Neuron (in vitro differentiated cells): ENCODE data around the gene UTY.

Experiments used
- H2AFZ ChIP-seq: one replicate; pipeline ENCODE4 v1.6.1; 2013; ENCODE audit warnings: low read depth, mild to moderate bottlenecking, inconsistent platforms, low read length, moderate library complexity
- H3K27me3 ChIP-seq: one replicate; pipeline ENCODE4 v1.6.1; 2013; ENCODE audit warnings: low read length; ENCODE audit not compliant: insufficient read depth
- H3K36me3 ChIP-seq: one replicate; pipeline ENCODE4 v1.6.1; 2013; ENCODE audit warnings: low read length; ENCODE audit not compliant: insufficient read depth
- H3K4me1 ChIP-seq: one replicate; pipeline ENCODE4 v1.6.1; 2013; ENCODE audit warnings: low read length; ENCODE audit not compliant: insufficient read depth
- H3K4me3 ChIP-seq: 2 replicates; pipeline ENCODE4 v1.5.1; 2013; ENCODE audit warnings: mild to moderate bottlenecking, low read length, moderate library complexity
- H3K9me3 ChIP-seq: one replicate; pipeline ENCODE4 v1.6.1; 2013; ENCODE audit warnings: low read length

The UTY gene

DNA sequence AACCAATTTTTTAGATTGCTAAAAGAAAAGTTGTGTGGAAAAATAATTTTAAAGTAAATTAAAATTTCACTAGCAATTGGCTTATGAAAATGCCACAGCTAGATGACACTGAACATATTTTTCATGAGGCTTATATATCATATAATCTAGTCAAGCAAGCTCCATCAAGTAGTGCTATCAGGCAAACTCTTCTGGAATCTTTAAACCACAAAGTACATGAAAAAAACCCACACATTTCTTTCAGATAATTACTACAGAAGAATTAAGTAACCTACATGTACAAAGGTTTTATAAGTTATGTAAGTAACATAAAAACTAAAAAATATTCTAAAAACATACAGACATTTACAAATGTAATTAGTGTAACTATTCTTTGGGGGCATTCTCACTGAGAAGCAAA, 229.4 kb downstream of the UTY start:
- Histone ChIP-seq H3K9me3 (no peaks in the 10 kb centered on the region), H3K36me3 (no peaks in the 10 kb centered on the region), H3K4me3 (no peak overlapping the region), H3K4me1 (no peaks in the 10 kb centered on the region), H2AFZ (no peak overlapping the region), H3K27me3 (no peaks in the 10 kb centered on the region)

DNA sequence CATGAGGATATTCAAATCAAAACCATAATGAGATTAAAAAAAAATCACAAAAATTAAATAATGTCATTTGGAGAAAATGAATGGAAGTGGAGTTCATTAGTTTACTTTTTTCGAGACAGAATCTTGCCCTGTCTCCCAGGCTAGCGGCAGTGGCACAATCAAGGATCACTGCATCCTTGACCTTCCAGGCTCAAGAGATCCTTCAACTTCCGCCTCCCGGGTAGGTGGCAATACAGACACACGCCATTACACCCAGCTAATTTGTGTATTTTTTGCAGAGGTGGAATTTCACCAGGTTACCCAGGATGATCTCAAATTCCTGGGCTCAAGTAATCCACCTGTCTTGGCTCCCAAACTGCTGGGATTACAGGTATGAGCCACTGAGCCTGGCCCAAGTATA, 236.1 kb downstream of the UTY start:
- Histone ChIP-seq H3K4me1 (no peaks in the 10 kb centered on the region), H3K36me3 (no peaks in the 10 kb centered on the region), H3K9me3 (no peaks in the 10 kb centered on the region), H3K4me3 (no peak overlapping the region), H3K27me3 (no peaks in the 10 kb centered on the region), H2AFZ (no peak overlapping the region)

DNA sequence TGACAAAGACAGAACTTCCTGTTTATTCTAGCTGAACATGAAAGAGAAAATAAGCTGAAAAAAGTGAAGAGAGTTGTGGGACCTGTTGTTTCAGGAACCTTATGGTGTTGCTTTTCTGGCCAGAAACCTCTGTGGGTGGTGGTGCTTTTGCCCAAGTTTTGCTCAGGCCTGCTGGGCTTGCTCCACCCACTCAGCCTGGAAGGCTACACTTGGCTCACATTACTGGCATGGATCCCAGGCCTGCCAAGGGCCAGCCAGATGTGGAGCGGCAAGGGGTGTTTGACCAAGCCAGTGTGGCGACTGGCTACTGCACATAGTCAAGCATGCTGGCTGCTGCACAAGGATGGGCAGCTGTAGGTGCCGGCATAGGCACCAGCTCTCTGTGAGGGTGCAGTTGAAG, 245.9 kb downstream of the UTY start:
- Histone ChIP-seq H3K9me3 (no peaks in the 10 kb centered on the region), H3K36me3 (no peaks in the 10 kb centered on the region), H3K27me3 (no peaks in the 10 kb centered on the region), H3K4me1 (no peaks in the 10 kb centered on the region), H2AFZ (no peak overlapping the region), H3K4me3 (no peak overlapping the region)

DNA sequence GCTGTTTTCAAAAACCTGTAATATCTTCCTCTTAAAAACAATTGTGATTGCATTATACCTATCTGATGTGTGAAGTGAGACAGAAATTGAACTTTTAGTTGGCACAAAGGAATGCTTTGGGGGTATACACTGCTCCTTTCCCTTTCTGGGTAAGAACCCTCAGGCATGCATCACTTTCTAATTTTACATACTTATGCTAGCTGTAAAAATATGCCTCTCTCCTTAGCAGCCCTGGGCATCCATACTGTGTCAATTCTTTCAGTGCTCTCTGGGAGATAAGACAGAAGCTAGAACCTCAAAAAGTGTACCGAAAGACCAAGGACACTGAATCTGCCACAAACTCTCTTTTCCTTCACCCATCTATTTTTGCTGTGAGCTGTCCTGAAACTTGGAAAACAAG, 246.7 kb downstream of the UTY start:
- Histone ChIP-seq H3K36me3 (no peaks in the 10 kb centered on the region), H3K9me3 (no peaks in the 10 kb centered on the region), H3K27me3 (no peaks in the 10 kb centered on the region), H3K4me1 (no peaks in the 10 kb centered on the region), H2AFZ (no peak overlapping the region), H3K4me3 (no peak overlapping the region)

DNA sequence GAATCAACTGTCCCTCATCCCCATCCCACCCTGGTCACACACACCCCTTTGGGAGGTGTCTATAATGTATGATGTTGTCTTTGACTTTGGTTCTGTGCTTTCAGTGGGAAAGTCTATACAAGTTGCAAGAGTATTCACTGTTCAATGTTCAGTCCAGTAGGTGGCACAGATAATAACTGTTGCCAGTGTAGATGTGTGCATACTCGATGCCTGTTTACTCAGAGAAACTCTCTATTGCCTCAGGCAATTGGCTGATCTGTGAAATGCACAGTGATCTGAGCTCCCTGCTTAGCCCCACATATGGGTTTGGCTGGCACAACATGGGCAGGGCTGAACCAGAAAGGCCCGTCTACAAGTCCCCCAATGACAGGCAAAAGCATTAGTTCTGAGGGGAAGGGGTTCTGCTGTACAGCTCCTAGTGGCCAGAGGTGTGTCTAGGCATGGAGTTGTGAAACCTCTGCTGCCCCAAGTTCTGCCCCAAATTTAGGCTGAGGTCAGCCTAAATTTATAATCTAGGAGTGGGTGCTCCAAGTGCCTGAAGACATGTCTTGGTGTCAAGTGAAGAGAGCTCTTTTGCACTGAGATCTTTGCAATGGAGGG, 252.4 kb downstream of the UTY start:
- H3K4me3 ChIP-seq, result no peak overlapping the region
- no peaks in the 10 kb centered on the region for H3K36me3 ChIP-seq
- no peaks in the 10 kb centered on the region for H3K9me3 ChIP-seq
- H3K27me3 ChIP-seq, result no peaks in the 10 kb centered on the region
- no peak overlapping the region for H2AFZ ChIP-seq
- H3K4me1 ChIP-seq, result no peaks in the 10 kb centered on the region

DNA sequence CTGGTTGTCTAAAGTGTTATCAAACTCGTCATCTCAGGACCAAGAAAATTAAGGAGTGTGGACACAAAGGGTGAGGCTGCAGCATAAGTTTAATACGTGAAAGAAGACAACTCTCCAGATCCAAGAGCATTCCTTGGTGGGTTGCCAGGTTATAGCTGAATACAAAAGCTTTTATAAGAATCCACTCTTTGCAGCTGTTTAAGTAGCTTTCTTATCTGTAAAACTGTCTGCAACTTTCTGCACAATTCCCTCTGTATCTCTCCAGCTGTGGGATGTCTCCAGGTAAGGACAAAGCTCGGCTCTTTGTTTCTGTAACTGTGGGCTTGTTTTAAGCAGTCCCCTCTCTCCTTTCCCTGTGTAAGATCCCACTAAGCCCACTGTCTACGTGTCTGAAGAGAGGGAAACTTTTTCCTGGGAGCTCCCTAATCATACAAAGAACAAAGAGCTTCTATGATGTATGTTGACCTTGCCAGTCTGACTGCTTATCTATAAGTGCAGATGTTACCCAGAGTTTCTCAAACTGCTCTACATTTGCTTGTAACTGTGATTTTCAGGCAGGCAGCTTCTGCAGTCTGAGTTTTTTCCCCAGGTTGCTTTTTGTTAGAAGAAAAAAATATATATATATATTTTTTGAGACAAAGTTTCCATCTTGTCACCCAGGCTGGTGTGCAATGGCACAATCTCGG, 268.7 kb downstream of the UTY start:
- Histone ChIP-seq H3K27me3 (no peaks in the 10 kb centered on the region), H3K9me3 (no peaks in the 10 kb centered on the region), H2AFZ (no peak overlapping the region), H3K4me1 (no peaks in the 10 kb centered on the region), H3K4me3 (no peak overlapping the region), H3K36me3 (no peaks in the 10 kb centered on the region)

DNA sequence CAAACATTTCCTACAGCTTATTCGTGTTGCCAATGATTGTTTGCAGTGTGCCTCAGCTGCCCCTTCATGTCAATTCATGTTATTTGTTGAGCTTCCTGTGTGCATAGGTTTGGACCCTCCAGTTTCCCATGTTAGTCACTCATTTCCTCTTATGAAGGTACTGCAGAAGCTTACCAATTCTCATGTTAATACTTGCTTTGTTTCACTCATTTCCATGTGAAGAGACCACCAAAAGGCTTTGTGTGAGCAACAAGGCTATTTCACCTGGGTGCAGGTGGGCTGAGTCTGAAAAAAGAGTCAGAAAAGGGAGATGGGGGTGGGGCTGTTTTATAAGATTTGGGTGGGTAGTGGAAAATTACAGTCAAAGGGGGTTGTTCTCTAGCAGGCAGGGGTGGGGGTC, 274.6 kb downstream of the UTY start:
- Histone ChIP-seq H3K36me3 (no peaks in the 10 kb centered on the region), H3K4me3 (no peak overlapping the region), H3K9me3 (no peaks in the 10 kb centered on the region), H3K27me3 (no peaks in the 10 kb centered on the region), H2AFZ (no peak overlapping the region), H3K4me1 (no peaks in the 10 kb centered on the region)
